ENCODE measurements around the gene HIVEP3. TPM values are rescaled to one million over a fixed set of nuclear protein-coding genes. Genes with fewer than 3 reads are reported as not detected.
A peak's percentile ranks its signal among the peaks of the same experiment; 100 is the strongest.
"Not testable (repeated sequence)": the region's sequence is repeated elsewhere in the genome, so short reads cannot be mapped to it uniquely, and the experiment has no call there.

Gene HIVEP3
- total and polyA plus RNA-seq, 2 experiments from 2014 or later, result 0.57 to 5.9 TPM

DNA sequence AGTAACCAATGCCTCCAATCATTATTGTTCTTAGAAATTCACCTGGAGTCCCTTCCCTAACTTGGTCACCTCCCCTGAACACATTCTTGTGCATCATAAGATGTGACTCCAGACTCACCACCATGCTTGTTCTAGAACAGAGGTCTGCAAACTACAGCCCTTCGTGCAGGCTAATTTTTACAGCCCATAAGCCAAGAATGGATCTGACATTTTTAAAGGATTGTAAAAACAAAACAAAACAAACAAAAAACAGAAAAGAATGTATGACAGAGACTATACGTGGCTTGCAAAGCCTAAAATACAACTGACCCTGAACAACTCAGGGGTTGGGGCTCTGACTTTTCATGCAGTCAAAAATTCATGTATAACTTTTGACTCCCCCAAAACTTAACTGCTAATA lies 6.2 kb upstream of the HIVEP3 start:
- H3K9me3 ChIP-seq (ENCODE audit: low read depth), result no peaks in the 10 kb centered on the region
- H4K20me1 ChIP-seq (ENCODE audit: insufficient read depth, poor library complexity, severe bottlenecking), result no peaks in the 10 kb centered on the region
- H3K36me3 ChIP-seq (replicated peaks; ENCODE audit: insufficient read depth, low read depth), result no peaks in the 10 kb centered on the region
- no peaks in the 10 kb centered on the region for H3K4me1 ChIP-seq (ENCODE audit: insufficient read depth)
- DNase-seq (ENCODE audit: low spot score), result no peak
- H2AFZ ChIP-seq, result no peak overlapping the region
- TF ChIP-seq EZH2 (IDR thresholded peaks at IDR 0.05; ENCODE audit: borderline replicate concordance), result no peak
- TF ChIP-seq, protein P1, sequence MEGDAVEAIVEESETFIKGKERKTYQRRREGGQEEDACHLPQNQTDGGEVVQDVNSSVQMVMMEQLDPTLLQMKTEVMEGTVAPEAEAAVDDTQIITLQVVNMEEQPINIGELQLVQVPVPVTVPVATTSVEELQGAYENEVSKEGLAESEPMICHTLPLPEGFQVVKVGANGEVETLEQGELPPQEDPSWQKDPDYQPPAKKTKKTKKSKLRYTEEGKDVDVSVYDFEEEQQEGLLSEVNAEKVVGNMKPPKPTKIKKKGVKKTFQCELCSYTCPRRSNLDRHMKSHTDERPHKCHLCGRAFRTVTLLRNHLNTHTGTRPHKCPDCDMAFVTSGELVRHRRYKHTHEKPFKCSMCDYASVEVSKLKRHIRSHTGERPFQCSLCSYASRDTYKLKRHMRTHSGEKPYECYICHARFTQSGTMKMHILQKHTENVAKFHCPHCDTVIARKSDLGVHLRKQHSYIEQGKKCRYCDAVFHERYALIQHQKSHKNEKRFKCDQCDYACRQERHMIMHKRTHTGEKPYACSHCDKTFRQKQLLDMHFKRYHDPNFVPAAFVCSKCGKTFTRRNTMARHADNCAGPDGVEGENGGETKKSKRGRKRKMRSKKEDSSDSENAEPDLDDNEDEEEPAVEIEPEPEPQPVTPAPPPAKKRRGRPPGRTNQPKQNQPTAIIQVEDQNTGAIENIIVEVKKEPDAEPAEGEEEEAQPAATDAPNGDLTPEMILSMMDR (IDR thresholded peaks at IDR 0.05; ENCODE audit: poor library complexity), result no peak
- no peak for TF ChIP-seq EZH2phosphoT487 (IDR thresholded peaks at IDR 0.05; ENCODE audit: low read depth, severe bottlenecking, unreplicated experiment)
- H3K4me3 ChIP-seq, result no peak overlapping the region
- H3K9me2 ChIP-seq (replicated peaks; ENCODE audit: insufficient read depth), result no peaks in the 10 kb centered on the region
- WGBS (ENCODE audit: low lambda C conversion rate, missing lambda C conversion rate), result 50% methylated on average over 2 of the region's 2 CpGs
- peaks cover 2% of the 10 kb centered on the region for H3K27me3 ChIP-seq
- no peaks in the 10 kb centered on the region for H3K79me2 ChIP-seq
- no peak overlapping the region for H3K27ac ChIP-seq
- no peak overlapping the region for H3K4me2 ChIP-seq

DNA sequence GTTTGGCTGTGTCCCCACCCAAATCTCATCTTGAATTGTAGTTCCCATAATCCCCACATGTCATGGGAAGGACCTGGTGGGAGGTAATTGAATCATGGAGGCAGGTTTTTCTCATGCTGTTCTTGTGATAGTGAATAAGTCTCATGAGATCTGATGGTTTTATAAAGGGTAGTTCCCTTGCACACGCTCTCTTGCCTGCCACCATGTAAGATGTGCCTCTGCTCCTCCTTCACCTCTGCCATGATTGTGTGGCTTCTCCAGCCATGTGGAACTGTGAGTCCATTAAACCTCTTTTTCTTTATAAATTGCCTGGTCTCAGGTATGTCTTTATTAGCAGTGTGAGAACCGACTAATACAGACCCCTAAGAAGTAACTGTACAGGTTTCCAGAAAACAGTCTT lies 2.5 kb upstream of the HIVEP3 start:
- not testable (repeated sequence) for H3K4me2 ChIP-seq; H3K4me1 ChIP-seq (ENCODE audit: insufficient read depth); DNase-seq (ENCODE audit: low spot score); H3K27ac ChIP-seq; H3K4me3 ChIP-seq; H3K9me3 ChIP-seq (ENCODE audit: low read depth); H3K36me3 ChIP-seq (replicated peaks; ENCODE audit: insufficient read depth, low read depth); H3K79me2 ChIP-seq; H3K9me2 ChIP-seq (replicated peaks; ENCODE audit: insufficient read depth); H4K20me1 ChIP-seq (ENCODE audit: insufficient read depth, poor library complexity, severe bottlenecking); H2AFZ ChIP-seq
- WGBS (ENCODE audit: low lambda C conversion rate, missing lambda C conversion rate), result 95% methylated on average over 2 of the region's 2 CpGs
- H3K27me3 ChIP-seq, result peaks cover 31% of the 10 kb centered on the region

DNA sequence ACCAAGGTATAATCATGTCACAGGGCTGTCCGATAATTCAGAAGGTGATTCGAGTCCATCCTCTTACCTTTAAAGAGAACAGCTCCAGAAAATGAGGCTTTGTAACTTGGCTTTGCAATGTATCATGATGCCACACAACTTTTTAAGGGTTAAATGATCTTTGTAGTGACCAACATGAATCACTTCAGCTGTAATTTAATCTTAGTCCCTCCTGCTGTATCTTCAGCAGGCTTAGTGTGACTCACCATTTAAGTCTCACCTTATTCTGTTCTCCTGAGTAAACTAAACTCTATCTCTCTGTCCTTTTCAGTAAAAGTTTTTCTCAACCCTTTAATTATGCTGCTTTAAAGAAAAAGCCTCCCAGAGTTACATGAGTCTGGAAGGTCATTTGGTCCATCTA lies 1.9 kb upstream of the HIVEP3 start:
- no peak overlapping the region for H3K4me3 ChIP-seq
- H3K9me3 ChIP-seq (ENCODE audit: low read depth), result no peaks in the 10 kb centered on the region
- H3K27me3 ChIP-seq, result peaks cover 31% of the 10 kb centered on the region
- DNase-seq (ENCODE audit: low spot score), result no peak
- no peaks in the 10 kb centered on the region for H3K79me2 ChIP-seq
- H3K27ac ChIP-seq, result no peak overlapping the region
- 65% methylated on average over 2 of the region's 2 CpGs for WGBS (ENCODE audit: low lambda C conversion rate, missing lambda C conversion rate)
- H3K4me2 ChIP-seq, result no peak overlapping the region
- no peak for TF ChIP-seq EZH2 (IDR thresholded peaks at IDR 0.05; ENCODE audit: borderline replicate concordance)
- no peak for TF ChIP-seq EZH2phosphoT487 (IDR thresholded peaks at IDR 0.05; ENCODE audit: low read depth, severe bottlenecking, unreplicated experiment)
- TF ChIP-seq, protein P1 (IDR thresholded peaks at IDR 0.05; ENCODE audit: poor library complexity), result no peak
- H4K20me1 ChIP-seq (ENCODE audit: insufficient read depth, poor library complexity, severe bottlenecking), result no peaks in the 10 kb centered on the region
- peaks cover 9% of the 10 kb centered on the region for H3K4me1 ChIP-seq (ENCODE audit: insufficient read depth)
- no peaks in the 10 kb centered on the region for H3K9me2 ChIP-seq (replicated peaks; ENCODE audit: insufficient read depth)
- no peaks in the 10 kb centered on the region for H3K36me3 ChIP-seq (replicated peaks; ENCODE audit: insufficient read depth, low read depth)
- H2AFZ ChIP-seq, result no peak overlapping the region

DNA sequence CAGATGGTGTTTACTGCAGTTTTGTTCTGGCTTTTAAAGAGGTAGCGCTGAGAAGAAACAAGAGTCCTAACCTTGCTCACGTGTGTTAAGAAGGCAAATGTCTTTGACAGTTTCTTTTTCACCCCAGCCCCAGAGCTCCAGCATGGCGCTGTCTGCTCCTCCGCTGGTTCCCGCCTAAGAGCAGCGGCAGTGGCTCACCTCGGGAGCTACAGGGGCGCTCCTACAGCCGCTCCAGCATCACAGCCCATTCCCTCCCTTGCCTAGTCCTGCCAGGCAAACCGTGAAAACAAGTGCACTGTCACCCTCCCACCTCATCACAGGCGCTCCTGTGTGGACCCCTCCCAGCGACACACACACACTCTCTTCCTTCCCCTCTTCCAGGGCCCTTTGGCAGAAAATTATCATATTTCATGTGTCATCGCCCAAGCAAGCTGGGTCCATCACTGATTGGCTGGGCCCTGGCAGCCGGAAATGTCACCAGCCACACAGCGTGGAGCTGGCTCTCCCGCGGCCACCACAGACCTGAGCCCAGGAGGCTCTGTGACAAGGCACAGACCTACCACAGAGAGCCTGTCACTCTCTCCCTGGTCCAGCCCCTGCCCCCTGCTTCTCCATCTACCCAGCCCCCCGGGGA lies 1.2 kb upstream of the HIVEP3 start:
- TF ChIP-seq EZH2 (IDR thresholded peaks at IDR 0.05; ENCODE audit: borderline replicate concordance) (no peak), EZH2phosphoT487 (IDR thresholded peaks at IDR 0.05; ENCODE audit: low read depth, severe bottlenecking, unreplicated experiment) (no peak)
- TF ChIP-seq, protein P1 (IDR thresholded peaks at IDR 0.05; ENCODE audit: poor library complexity), result no peak
- Histone ChIP-seq H3K4me2 (peak overlapping the region; percentile 69), H2AFZ (peak overlapping the region; percentile 33), H3K27me3 (peaks cover 37% of the 10 kb centered on the region), H3K36me3 (replicated peaks; ENCODE audit: insufficient read depth, low read depth) (no peaks in the 10 kb centered on the region), H3K9me2 (replicated peaks; ENCODE audit: insufficient read depth) (no peaks in the 10 kb centered on the region), H4K20me1 (ENCODE audit: insufficient read depth, poor library complexity, severe bottlenecking) (no peaks in the 10 kb centered on the region), H3K79me2 (no peaks in the 10 kb centered on the region), H3K9me3 (ENCODE audit: low read depth) (no peaks in the 10 kb centered on the region), H3K4me3 (no peak overlapping the region), H3K27ac (no peak overlapping the region), H3K4me1 (ENCODE audit: insufficient read depth) (peaks cover 9% of the 10 kb centered on the region)
- 8% methylated on average over 18 of the region's 18 CpGs for WGBS (ENCODE audit: low lambda C conversion rate, missing lambda C conversion rate)
- DNase-seq (ENCODE audit: low spot score), result peak; percentile 37
